T-helper 22 cell (primary cell): ENCODE measurements around the gene ARHGEF19.
"Not testable (repeated sequence)": the region's sequence is repeated elsewhere in the genome, so short reads cannot be mapped to it uniquely, and the experiment has no call there.

Experiments
- DNase-seq: peaks from one replicate; pipeline ENCODE4 v3.0.0-alpha.2; 2020; ENCODE audit warnings: low read depth

The ARHGEF19 gene

GRCh38 chr1:16244650-16245285 lies 32.3 kb upstream of the ARHGEF19 start:
- no peak for DNase-seq

DNA sequence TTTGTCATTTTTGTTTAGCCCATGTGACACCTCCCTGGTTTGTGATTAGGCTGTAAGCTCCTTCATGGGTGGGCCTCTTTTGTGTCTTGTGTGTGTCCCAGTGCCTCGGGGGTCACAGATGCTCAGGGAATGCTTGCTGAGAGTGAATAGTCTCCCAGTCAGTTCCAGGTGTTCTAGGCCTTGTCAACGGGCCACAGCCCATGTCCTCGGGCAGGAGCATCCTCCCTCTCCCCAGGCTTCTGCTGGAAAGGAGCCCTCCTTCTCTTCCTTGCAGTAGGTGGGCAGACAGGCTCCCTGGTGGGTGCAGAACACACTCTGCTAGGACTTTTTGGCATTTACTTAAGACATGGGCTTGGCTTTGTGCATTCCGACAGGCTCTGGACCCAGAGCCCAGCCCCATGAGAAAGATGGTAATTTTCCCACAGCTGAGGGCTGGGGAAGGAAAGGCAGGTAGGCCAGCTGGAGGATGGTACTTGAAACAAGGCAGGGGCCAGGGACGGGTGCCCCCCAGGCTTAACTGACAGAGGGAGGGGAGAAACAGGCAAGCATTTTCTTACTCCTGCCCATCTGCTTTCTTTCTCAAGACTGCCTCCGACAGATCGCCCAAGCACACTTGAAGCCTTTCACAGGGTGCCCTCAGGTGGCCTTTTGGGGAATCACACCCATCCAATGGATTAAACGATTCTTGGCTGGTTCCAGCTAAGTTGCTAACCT lies 31.6 kb upstream of the ARHGEF19 start:
- DNase-seq: peak; percentile 43

DNA sequence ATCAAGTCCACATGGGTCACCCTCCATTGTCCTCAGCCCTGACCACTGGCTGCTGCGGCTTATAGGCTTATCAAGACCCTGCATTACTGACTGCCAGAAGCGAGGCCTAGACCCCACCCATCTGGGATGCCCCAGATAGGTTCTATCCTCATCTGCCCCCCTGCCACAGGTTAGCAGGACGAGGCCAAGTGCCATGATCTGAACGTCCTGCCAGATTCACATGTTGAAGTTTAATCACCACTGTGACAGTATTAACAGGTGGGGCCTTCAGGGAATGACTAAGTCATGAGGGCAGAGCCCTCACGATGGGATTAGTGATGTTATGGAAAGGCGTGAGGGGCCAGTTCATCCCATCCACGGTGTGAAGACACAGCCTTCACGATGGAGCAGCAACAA lies 30.8 kb upstream of the ARHGEF19 start:
- no peak for DNase-seq

DNA sequence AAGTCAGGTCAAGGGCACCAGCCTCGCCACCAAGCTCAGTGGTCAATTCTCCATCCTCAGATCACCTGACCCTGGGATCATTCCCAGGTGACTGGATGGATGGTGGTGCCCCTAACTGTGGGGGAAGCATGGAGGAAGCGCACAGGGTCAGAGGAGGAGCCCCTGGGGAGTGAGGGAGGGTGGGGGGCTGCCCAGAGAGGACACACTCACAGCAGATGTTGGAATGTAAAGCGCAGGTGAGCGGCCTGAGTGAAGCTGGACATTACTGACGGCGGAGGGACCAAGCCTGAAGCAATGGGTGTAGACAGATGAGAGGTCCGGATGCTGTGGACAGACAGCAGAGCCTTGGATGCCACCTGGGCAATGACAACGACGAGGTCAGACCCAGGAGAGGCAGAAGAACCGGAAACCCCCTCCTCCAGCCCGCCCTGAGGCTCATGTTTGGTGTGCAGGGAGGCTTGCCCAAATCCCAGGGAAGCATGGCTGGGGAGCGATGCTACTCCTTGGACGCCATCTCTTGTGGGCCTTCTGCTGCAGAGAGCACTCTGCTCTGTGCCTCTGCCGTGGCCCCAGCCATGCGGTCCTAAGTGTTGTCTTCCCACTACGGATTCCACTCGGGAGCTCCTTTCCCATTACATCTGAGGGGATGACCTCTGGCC lies 30.2 kb upstream of the ARHGEF19 start:
- DNase-seq: no peak

DNA sequence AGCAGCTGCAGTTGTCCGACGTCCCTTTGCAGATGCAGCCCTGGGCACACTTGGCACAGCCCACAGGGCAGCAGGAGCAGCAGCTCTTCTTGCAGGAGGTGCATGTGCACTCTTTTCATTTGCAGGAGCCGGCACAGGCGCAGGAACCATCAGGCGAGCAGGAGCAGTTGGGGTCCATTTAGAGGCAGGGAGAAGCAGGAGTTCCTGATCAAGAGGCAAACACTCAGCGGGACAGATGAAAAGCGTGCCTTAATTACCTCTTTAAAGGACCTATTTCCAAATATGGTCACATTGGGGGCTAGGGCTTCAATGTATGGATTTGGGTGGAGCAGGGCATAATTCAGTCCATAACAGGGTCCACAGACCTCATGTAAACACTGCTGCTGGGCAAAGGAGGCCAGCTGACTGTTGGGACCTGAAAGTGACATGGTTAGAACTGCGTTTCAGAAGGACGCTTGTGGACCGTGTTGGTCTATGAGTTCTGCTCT lies 28.8 kb upstream of the ARHGEF19 start:
- no peak for DNase-seq

DNA sequence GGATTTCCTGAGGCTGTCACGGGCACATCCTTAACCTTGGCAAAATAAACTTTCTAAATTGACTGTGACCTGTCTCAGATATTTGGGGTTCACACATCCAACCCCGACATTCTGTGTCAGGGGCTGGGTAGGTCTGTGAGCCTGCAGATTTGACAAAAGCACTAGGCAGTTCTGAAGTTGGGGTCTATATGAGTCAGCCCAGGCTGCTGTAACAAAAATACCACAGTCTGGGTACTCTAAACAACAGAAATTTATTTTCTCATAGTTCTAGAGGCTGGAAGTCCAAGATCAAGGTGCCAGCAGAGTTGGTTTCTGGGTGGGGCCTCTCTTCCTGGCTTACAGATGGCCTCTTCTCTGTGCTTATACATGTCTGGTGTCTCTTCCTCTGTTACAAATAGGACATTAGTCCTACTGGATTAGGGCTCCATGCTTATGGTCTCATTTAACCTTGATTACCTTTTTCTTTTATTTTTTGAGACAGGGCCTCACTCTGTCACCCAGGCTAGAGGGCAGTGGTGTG lies 27.6 kb upstream of the ARHGEF19 start:
- DNase-seq: no peak

- no peak for DNase-seq
These were observed 24.9 kb upstream of the ARHGEF19 start for GRCh38 chr1:16237343-16237830.

- peak; percentile 89 for DNase-seq
These were observed 24.3 kb upstream of the ARHGEF19 start, which contains the start of gene CPLANE2 for GRCh38 chr1:16236511-16237342. Gene CPLANE2, minus strand, starts transcription at chr1:16237183. Its CDS starts 441 bp downstream, at chr1:16236742.

GRCh38 chr1:16235944-16236510 lies 23.6 kb upstream of the ARHGEF19 start:
- peak; percentile 24 for DNase-seq

- no peak for DNase-seq
These were observed 22.9 kb upstream of the ARHGEF19 start for GRCh38 chr1:16235347-16235746.

- DNase-seq: no peak
These were observed 21.0 kb upstream of the ARHGEF19 start for GRCh38 chr1:16233431-16233830.

GRCh38 chr1:16232316-16232710 lies 19.9 kb upstream of the ARHGEF19 start:
- no peak for DNase-seq

DNA sequence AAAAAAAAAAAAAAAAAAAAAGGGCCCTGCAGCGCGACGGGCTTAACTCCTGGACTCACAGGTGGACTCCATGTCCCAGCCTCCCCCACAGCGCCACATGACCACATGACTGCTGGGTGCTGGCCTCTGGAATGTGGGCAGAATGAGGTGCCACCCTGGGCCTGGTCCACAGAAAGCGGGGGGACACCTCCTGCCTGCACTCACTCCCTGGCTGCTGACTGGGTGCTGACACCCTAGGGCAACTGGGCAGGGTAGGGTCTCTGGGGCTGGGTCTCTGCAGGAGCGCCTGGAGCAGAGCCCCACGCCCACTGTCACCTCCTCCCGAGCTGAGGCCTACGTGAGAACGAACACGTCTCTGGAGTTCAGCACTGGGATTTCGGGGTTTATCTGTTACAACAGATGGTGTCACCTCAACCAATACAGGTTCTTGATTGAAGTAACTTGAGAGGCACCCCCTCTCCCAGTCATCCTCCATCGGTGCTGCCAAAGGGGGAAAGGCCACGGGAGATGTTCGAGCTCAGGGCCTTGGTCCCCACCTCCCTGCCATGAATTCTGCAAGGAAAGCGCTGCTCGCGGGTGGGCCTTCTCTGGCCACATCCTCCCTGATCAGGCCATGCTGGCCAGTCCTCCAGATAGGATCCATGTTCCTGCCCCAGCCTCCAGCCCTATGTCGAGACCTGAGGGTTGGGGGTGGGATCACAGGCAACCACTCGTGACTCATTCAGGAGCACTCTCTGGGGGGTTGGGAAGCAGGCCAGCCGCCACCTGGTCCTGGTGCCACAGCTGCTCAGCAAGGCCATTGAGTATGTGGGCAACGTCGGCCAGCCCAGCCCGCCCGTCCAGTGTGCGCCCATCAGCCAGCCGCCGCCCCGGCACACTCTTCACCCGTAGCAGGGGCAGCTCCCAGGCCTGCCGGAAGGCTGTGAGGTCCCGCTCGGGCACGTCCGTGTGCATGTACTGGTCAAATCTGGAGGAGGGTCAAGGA lies 19.2 kb upstream of the ARHGEF19 start:
- no peak for DNase-seq

DNA sequence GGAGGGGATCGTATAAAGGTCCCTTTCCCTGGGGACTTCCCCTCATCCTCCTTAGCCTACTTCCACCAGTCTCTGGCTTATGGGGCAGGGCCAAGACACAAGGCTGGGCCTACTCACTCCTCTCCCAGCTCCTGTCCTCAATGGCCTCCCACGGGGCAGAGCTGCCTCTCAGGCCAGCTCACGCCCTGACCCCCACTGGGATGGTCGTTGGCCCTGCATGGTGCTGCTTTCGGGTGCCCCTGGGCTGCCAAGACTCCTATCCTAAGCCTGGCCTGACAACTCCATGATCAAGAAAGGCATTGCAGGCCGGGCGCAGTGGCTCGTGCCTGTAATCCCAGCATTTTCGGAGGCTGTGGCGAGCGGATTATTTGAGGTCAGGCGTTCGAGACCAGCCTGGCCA lies 18.3 kb upstream of the ARHGEF19 start:
- no peak for DNase-seq

DNA sequence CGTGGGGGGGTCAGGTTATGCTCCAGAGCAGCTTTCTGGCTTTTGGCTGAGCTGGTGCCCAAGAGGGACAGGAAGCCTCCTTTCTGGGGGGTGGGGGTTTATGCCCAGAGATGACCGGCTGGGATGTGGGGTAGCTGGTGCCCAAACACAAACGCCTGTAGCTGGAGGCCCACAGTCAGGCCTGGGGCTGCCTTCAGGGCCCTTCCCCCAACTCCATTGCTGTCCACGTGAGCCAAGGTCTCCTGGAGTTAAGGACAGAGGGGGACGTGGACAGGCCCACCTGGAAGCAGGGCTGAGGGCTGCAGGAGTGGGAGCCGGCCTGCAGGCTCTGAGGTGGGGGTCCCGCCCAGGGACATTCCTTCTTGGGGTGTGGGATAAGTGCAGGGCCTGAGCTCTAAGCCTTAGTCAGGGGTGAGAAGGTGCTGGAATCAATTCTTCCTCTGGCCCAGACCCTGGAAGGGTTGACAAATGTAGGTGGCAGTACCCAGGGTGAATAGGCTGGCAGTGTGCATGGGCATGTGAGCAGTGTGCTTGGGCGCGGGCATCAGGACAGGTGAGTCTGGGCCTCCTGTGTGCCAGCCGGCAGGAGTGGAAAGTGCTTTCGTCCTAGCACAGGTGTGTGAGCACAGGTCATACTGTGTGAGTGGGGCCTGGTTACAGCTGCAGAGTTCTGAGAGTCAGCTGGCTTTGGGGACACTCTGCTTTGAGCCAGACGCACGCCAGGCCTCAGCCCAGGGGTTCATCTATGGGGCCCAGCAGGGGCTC lies 17.7 kb upstream of the ARHGEF19 start:
- no peak for DNase-seq

DNA sequence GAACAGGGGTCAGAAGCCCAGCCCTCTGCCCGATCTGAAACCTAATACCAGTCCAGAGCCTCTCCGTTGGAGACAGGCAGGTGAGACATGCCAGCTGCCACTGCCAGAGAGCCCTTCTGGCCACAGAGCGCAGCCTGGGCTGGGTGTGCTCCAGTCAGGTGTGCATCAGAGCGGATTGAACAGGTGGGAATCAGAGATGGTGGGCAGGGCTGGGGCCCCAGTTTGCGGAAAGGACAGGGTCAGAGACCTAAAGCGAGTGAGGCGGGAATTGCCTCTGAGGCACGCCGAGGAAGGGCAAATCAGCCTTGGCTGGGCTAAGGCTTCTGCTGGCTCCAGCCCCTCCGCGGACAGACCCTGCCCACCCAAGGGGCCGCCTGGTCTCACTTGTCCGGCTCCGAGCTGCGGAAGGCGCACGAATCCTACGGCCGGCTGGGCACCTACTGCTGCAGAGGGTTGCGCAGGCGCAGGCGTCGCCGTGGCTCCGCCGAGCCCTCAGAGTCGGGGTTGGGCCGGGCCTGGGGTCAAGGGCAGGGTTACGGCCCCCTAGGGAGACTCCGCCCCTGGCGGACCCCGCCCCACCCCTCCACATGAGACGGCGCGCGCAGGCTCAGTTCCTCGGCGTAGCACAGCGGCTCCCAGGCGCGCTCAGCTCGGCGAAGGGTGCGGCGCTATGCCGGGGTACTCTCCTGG lies 14.2 kb upstream of the ARHGEF19 start:
- no peak for DNase-seq

- DNase-seq: no peak
These were observed 13.7 kb upstream of the ARHGEF19 start for GRCh38 chr1:16226129-16226489.

GRCh38 chr1:16224472-16224871 lies 12.0 kb upstream of the ARHGEF19 start:
- DNase-seq: no peak

DNA sequence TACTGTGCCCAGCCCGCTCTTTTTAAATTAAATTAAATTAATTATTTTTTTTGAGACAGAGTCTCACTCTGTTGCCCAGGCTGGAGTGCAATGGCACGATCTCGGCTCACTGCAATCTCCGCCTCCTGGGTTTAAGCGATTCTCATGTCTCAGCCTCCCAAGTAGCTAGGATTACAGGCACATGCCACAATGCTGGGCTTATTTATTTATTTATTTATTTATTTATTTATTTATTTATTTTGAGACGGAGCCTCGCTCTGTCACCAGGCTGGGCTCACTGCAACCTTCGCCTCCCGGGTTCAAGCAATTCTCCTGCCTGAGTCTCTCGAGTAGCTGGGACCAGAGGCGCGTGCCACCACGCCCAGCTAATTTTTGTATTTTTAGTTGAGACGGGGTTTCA lies 10.3 kb upstream of the ARHGEF19 start:
- not testable (repeated sequence) for DNase-seq
